Activated CD4-positive, alpha-beta T cell treated with anti-CD3 and anti-CD28 coated beads for 36 hours (primary cell): ENCODE data around the gene PSMD13. TPM values are rescaled to one million over a fixed set of nuclear protein-coding genes. Genes with fewer than 3 reads are reported as not detected.

Experiments used
- ATAC-seq: fragments of 200-7000 bp; cut with Tn5 transposase; one replicate; pipeline ENCODE4 v1.10.0; 2021; ENCODE audit warnings: mild to moderate bottlenecking, moderate library complexity
- CTCF ChIA-PET: fragments of 350-600 bp; sonication (Branson Sonifier 250); formaldehyde crosslinking; loops from one replicate; lab custom pipeline; 2021; ENCODE audit warnings: antibody characterized with exemption; lab: Charles Lee
- POLR2A ChIA-PET: fragments of 350-600 bp; sonication (Branson Sonifier 250); formaldehyde crosslinking; loops from one replicate; lab custom pipeline; 2021; ENCODE audit warnings: antibody characterized with exemption, inconsistent platforms; lab: Charles Lee
- DNase-seq: peaks from one replicate; pipeline ENCODE4 v3.0.0-alpha.2; 2020
- H3K27ac Mint-ChIP-seq: one replicate; pipeline ENCODE4 v1.8.0; 2021; ENCODE audit warnings: mixed read lengths
- H3K27me3 Mint-ChIP-seq: one replicate; pipeline ENCODE4 v1.8.0; 2021; ENCODE audit warnings: mixed read lengths
- H3K36me3 Mint-ChIP-seq: one replicate; pipeline ENCODE4 v1.8.0; 2021; ENCODE audit warnings: low read depth, mixed read lengths
- H3K4me1 Mint-ChIP-seq: one replicate; pipeline ENCODE4 v1.8.0; 2021; ENCODE audit warnings: mixed read lengths
- H3K4me3 Mint-ChIP-seq: one replicate; pipeline ENCODE4 v1.8.0; 2021; ENCODE audit warnings: mild to moderate bottlenecking, moderate library complexity, mixed read lengths
- H3K9me3 Mint-ChIP-seq: one replicate; pipeline ENCODE4 v1.8.0; 2021; ENCODE audit warnings: low read depth, mixed read lengths
- intact Hi-C, 2 experiments: fragments of 100-400 bp; cut with DNase I in 1 of 2; cut with micrococcal nuclease in 1 of 2; formaldehyde crosslinking; loops; one replicate each; pipeline versions ENCODE4 v1.14.2 to v1.15.1; 2022 to 2024; cut with DNase I, micrococcal nuclease
- total RNA-seq, 2 experiments: library from RNA; stranded (reverse); gene quantifications; one replicate each; pipeline ENCODE4 v1.2.3, GENCODE V29; 2021

Gene PSMD13
- total RNA-seq, 2 experiments from 2014 or later: 134 to 212 TPM

GRCh38 chr11:250740-251299, 14.0 kb downstream of the PSMD13 start:
- Mint-ChIP-seq H3K36me3 (peaks cover 67% of the 10 kb centered on the region), H3K4me3 (no peak overlapping the region), H3K27ac (peak overlapping the region; percentile 56), H3K27me3 (no peaks in the 10 kb centered on the region), H3K4me1 (peaks cover 13% of the 10 kb centered on the region), H3K9me3 (no peaks in the 10 kb centered on the region)
- intact Hi-C loops: loop anchor here (1.0 to 5.0 kb wide), 6 partner anchors 16 to 111 kb away; no protein-coding TSS in a partner anchor
- ATAC-seq (peak; percentile 97), DNase-seq (peak; percentile 90)
- CTCF ChIA-PET: interaction anchor here (0.5 to 5.9 kb wide), 40 partner anchors 10 to 493 kb away, joined by 3 to 69 read pairs (median 6); partner anchors contain the start of genes BET1L, NLRP6, PSMD13 and PTDSS2
- POLR2A ChIA-PET: interaction anchor here (0.7 to 1.0 kb wide), 2 partner anchors 16 to 105 kb away, joined by 3 to 4 read pairs; no protein-coding TSS in a partner anchor

- Mint-ChIP-seq H3K27me3 (no peaks in the 10 kb centered on the region), H3K4me1 (peaks cover 13% of the 10 kb centered on the region), H3K27ac (peak overlapping the region; percentile 12), H3K36me3 (peaks cover 60% of the 10 kb centered on the region), H3K4me3 (no peak overlapping the region), H3K9me3 (no peaks in the 10 kb centered on the region)
- DNase-seq (no peak), ATAC-seq (no peak)
- intact Hi-C loops: loop anchor here (2.0 to 5.0 kb wide), 4 partner anchors 15 to 106 kb away; no protein-coding TSS in a partner anchor
- ChIA-PET CTCF (interaction anchor here (0.5 to 5.9 kb wide), 32 partner anchors 9 to 492 kb away, joined by 3 to 69 read pairs (median 6); partner anchors contain the start of genes BET1L, NLRP6, PSMD13 and PTDSS2), POLR2A (interaction anchor here (0.7 kb wide), 1 partner anchor 15 kb away, joined by 3 read pairs; no protein-coding TSS in a partner anchor)
Observed at GRCh38 chr11:251550-251949, 14.8 kb downstream of the PSMD13 start.

GRCh38 chr11:252666-253065, 15.9 kb downstream of the PSMD13 start:
- H3K4me3 Mint-ChIP-seq: no peak overlapping the region
- DNase-seq: no peak
- H3K9me3 Mint-ChIP-seq: no peaks in the 10 kb centered on the region
- POLR2A ChIA-PET: no interaction called here
- CTCF ChIA-PET: interaction anchor here (0.8 to 5.9 kb wide), 6 partner anchors 14 to 59 kb away, joined by 3 to 69 read pairs (median 4); partner anchors contain the start of genes PSMD13 and SIRT3
- H3K27ac Mint-ChIP-seq: no peak overlapping the region
- H3K36me3 Mint-ChIP-seq: peaks cover 50% of the 10 kb centered on the region
- H3K27me3 Mint-ChIP-seq: no peaks in the 10 kb centered on the region
- intact Hi-C loops: loop anchor here in 1 of 2 experiments (5.0 kb wide), 1 partner anchor 105 kb away; no protein-coding TSS in a partner anchor
- ATAC-seq: no peak
- H3K4me1 Mint-ChIP-seq: peaks cover 13% of the 10 kb centered on the region

GRCh38 chr11:253160-253885, 16.5 kb downstream of the PSMD13 start:
- ATAC-seq (no peak), DNase-seq (no peak)
- ChIA-PET CTCF (interaction anchor here (1.0 to 5.9 kb wide), 4 partner anchors 13 to 34 kb away, joined by 3 to 69 read pairs (median 19); partner anchors contain the start of genes PSMD13 and SIRT3), POLR2A (interaction anchor here (0.6 kb wide), 1 partner anchor 13 kb away, joined by 5 read pairs; no protein-coding TSS in a partner anchor)
- H3K36me3 Mint-ChIP-seq: peaks cover 44% of the 10 kb centered on the region
- no peak overlapping the region for H3K4me3 Mint-ChIP-seq
- no peak overlapping the region for H3K27ac Mint-ChIP-seq
- intact Hi-C loops: loop anchor here in 1 of 2 experiments (5.0 kb wide), 1 partner anchor 104 kb away; no protein-coding TSS in a partner anchor
- H3K27me3 Mint-ChIP-seq: no peaks in the 10 kb centered on the region
- no peaks in the 10 kb centered on the region for H3K9me3 Mint-ChIP-seq
- peaks cover 13% of the 10 kb centered on the region for H3K4me1 Mint-ChIP-seq

GRCh38 chr11:253886-254270, 17.1 kb downstream of the PSMD13 start:
- ATAC-seq: no peak
- no peaks in the 10 kb centered on the region for H3K9me3 Mint-ChIP-seq
- H3K27me3 Mint-ChIP-seq: no peaks in the 10 kb centered on the region
- peaks cover 13% of the 10 kb centered on the region for H3K4me1 Mint-ChIP-seq
- H3K27ac Mint-ChIP-seq: no peak overlapping the region
- H3K36me3 Mint-ChIP-seq: peaks cover 39% of the 10 kb centered on the region
- ChIA-PET CTCF (interaction anchor here (0.7 to 5.9 kb wide), 4 partner anchors 12 to 51 kb away, joined by 3 to 69 read pairs (median 19); partner anchors contain the start of genes PSMD13 and SIRT3), POLR2A (no interaction called here)
- intact Hi-C loops: loop anchor here in 1 of 2 experiments (5.0 kb wide), 1 partner anchor 103 kb away; no protein-coding TSS in a partner anchor
- no peak for DNase-seq
- H3K4me3 Mint-ChIP-seq: no peak overlapping the region

GRCh38 chr11:255176-255575, 18.4 kb downstream of the PSMD13 start:
- H3K4me1 Mint-ChIP-seq: peaks cover 8% of the 10 kb centered on the region
- peaks cover 33% of the 10 kb centered on the region for H3K36me3 Mint-ChIP-seq
- H3K9me3 Mint-ChIP-seq: no peaks in the 10 kb centered on the region
- intact Hi-C loops: no loop called here
- no peak for DNase-seq
- H3K27ac Mint-ChIP-seq: no peak overlapping the region
- H3K27me3 Mint-ChIP-seq: no peaks in the 10 kb centered on the region
- no peak for ATAC-seq
- ChIA-PET POLR2A (interaction anchor here (0.6 kb wide), 1 partner anchor 10 kb away, joined by 3 read pairs; no protein-coding TSS in a partner anchor), CTCF (no interaction called here)
- no peak overlapping the region for H3K4me3 Mint-ChIP-seq

- no peak for ATAC-seq
- ChIA-PET CTCF (no interaction called here), POLR2A (interaction anchor here (0.6 kb wide), 1 partner anchor 9 kb away, joined by 3 read pairs; no protein-coding TSS in a partner anchor)
Observed at GRCh38 chr11:255816-256215, 19.0 kb downstream of the PSMD13 start.

GRCh38 chr11:256952-257737, 20.4 kb downstream of the PSMD13 start:
- DNase-seq (no peak), ATAC-seq (no peak)
- intact Hi-C loops: no loop called here
- Mint-ChIP-seq H3K9me3 (no peaks in the 10 kb centered on the region), H3K4me3 (no peak overlapping the region), H3K4me1 (no peaks in the 10 kb centered on the region), H3K27me3 (no peaks in the 10 kb centered on the region), H3K27ac (no peak overlapping the region), H3K36me3 (peaks cover 17% of the 10 kb centered on the region)
- POLR2A ChIA-PET: no interaction called here
- CTCF ChIA-PET: no interaction called here

More at GRCh38 chr11:255816-256215, 19.0 kb downstream of the PSMD13 start:
- Mint-ChIP-seq H3K4me3 (no peak overlapping the region), H3K27ac (no peak overlapping the region), H3K9me3 (no peaks in the 10 kb centered on the region), H3K4me1 (peaks cover 3% of the 10 kb centered on the region), H3K36me3 (peaks cover 28% of the 10 kb centered on the region), H3K27me3 (no peaks in the 10 kb centered on the region)
- intact Hi-C loops: no loop called here
- DNase-seq: no peak

GRCh38 chr11:257766-258493, 21.2 kb downstream of the PSMD13 start:
- Mint-ChIP-seq H3K27ac (no peak overlapping the region), H3K9me3 (no peaks in the 10 kb centered on the region), H3K36me3 (peaks cover 10% of the 10 kb centered on the region), H3K4me3 (no peak overlapping the region), H3K4me1 (no peaks in the 10 kb centered on the region), H3K27me3 (no peaks in the 10 kb centered on the region)
- ChIA-PET POLR2A (no interaction called here), CTCF (interaction anchor here (1.5 to 1.7 kb wide), 2 partner anchors 15 to 98 kb away, joined by 3 to 4 read pairs; no protein-coding TSS in a partner anchor)
- ATAC-seq (no peak), DNase-seq (no peak)
- intact Hi-C loops: no loop called here

GRCh38 chr11:259413-259812, 22.6 kb downstream of the PSMD13 start:
- Mint-ChIP-seq H3K36me3 (no peaks in the 10 kb centered on the region), H3K9me3 (no peaks in the 10 kb centered on the region), H3K4me3 (no peak overlapping the region), H3K27ac (no peak overlapping the region), H3K27me3 (no peaks in the 10 kb centered on the region), H3K4me1 (no peaks in the 10 kb centered on the region)
- intact Hi-C loops: no loop called here
- ChIA-PET POLR2A (no interaction called here), CTCF (interaction anchor here (0.7 to 3.8 kb wide), 3 partner anchors 9 to 44 kb away, joined by 3 to 30 read pairs (median 4); no protein-coding TSS in a partner anchor)
- ATAC-seq (no peak), DNase-seq (no peak)
